ENCODE results near the gene MAN2A2. TPM values are rescaled to one million over a fixed set of nuclear protein-coding genes. Genes with fewer than 3 reads are reported as not detected.

MAN2A2 gene
- total RNA-seq, result 100 to 1,000 TPM; 100 to 103 TPM

GRCh38 chr15:90902840-90903732 is at the start of gene MAN2A2:
Gene MAN2A2 (plus strand): TSS chr15:90903302. CDS start chr15:90904208, 906 bp downstream.

GRCh38 chr15:90868261-90868689 is 34.8 kb upstream of the MAN2A2 start, which contains the start of gene FURIN:
Gene FURIN (plus strand): TSS chr15:90868588. CDS start chr15:90875741, 7,153 bp downstream.

DNA sequence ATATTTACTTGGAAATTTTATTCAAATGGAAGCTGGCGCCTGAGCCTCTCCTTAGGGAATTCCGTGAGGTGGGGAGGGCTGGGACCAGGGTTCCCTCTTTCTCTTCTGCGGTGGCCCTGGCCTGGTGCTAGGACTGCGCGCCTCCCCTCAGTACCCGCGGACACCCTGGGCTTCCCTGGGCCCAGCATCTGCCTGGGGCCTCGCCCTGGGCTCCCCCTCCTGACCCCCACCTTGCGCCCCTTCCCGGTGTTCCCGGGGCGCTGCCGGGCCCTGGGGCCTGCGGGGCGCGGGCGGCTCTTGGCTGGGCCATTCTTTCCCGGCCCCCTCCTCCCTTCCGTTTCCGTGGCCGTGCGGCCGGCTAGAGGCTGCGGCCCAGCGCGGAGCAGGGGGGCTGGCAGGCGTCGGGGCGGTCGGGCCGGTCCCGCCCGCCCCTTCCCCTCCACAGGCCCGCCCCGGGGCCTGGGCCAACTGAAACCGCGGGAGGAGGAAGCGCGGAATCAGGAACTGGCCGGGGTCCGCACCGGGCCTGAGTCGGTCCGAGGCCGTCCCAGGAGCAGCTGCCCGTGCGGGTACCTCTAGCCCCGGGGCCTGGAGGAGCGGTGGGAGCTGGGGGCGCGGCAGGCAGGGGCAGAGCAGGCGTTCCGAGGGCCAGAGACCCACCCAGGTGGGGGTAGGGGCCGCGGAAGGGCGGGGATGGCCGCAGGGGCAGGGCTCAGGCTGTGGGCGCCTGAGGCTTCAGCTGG is 19.0 kb upstream of the MAN2A2 start, which contains the start of gene FES:
FES (plus strand) TSS at position 529 of the 743 bp plus-strand sequence. CDS start 542 bp downstream, outside the sequence.

DNA sequence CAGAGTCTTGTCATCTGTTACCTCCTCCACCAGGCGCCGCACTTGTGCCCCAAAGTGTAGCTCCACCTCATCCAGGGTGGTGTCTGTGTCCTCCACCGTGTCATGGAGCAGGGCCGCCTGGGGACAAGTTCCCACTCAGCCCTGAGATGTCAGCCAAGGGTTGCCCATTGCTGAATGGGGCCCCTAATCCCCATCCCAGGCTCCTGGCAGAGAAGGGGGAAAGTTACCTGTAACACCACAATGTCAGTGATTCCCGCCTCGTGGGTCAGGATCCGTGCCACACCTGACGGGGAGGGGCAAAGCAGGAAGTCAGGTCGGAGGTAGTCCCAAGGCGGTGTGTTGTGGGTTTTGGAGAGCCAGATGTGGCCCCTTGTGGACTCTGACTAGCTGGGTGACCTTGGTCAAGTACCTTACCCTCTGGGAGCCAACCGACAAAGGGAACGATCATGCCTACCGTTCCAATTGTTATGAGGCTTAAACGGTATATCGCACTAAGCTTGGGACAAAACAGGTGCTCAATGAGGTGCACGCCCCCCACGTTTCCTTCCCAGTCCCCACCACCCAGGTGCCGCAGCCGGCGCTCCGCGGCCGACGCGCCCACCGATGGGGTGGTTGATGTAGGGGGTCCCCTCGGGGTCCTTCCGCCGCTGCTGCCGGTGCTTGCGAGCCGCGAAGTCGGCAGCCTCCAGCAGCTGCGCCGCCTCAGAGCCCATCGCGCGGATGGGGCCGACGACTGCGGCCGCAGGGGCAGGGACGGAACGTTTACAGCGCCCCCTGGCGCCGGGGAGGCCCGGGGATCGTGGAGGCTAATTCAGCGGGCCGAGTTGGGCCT is 28.9 kb downstream of the MAN2A2 start, which contains the start of gene HDDC3:
HDDC3 (minus strand) TSS at position 722 of the 832 bp plus-strand sequence; CDS start at position 713, 9 bp downstream.

GRCh38 chr15:90934949-90935751 is 32.0 kb downstream of the MAN2A2 start, which contains the start of gene UNC45A:
Gene UNC45A (plus strand): TSS chr15:90935285. CDS start chr15:90935325, 40 bp downstream.

GRCh38 chr15:90954712-90955623 is 51.9 kb downstream of the MAN2A2 start, which contains the start of gene RCCD1:
Gene RCCD1 (plus strand): TSS chr15:90954884. CDS start chr15:90956735, 1,851 bp downstream.

Other genes starting within 250 kb of the MAN2A2 start
- 10 to 100 TPM; 31.2 to 33.6 TPM for gene BLM, start 186.0 kb upstream of the MAN2A2 start, total RNA-seq
- gene FURIN, start 34.7 kb upstream of the MAN2A2 start, total RNA-seq, result 100 to 1,000 TPM; 122 to 123 TPM
- 10 to 100 TPM in 1 of 2 experiments, 1 to 10 TPM in 1; 8.2 to 12.9 TPM for gene FES, start 18.8 kb upstream of the MAN2A2 start, total RNA-seq
- gene HDDC3, start 29.2 kb downstream of the MAN2A2 start, total RNA-seq, result 10 to 100 TPM; 28.5 to 29.2 TPM
- 10 to 100 TPM; 67.9 to 68.9 TPM for gene UNC45A, start 32.0 kb downstream of the MAN2A2 start, total RNA-seq
- gene RCCD1, start 51.6 kb downstream of the MAN2A2 start, total RNA-seq, result 10 to 100 TPM; 26.7 to 27.8 TPM
- gene PRC1, start 91.2 kb downstream of the MAN2A2 start, total RNA-seq, result 100 to 1,000 TPM; 111 to 127 TPM
- 10 to 100 TPM; 18.1 to 18.4 TPM for gene VPS33B, start 119.3 kb downstream of the MAN2A2 start, total RNA-seq
- under 1 TPM; 0.18 to 0.26 TPM for gene SV2B, start 197.0 kb downstream of the MAN2A2 start, total RNA-seq

Data from activated naive CD4-positive, alpha-beta T cell treated with anti-CD3 and anti-CD28 coated beads, Interleukin-2, amount 10 ng/mL, durations not matched to agents 5 hours and 36 hours (primary cell).